HFF-Myc (cell line): ENCODE data around the gene SPINT4.
A peak's percentile ranks its signal among the peaks of the same experiment; 100 is the strongest.

ENCODE experiments used
- DNase-seq: peaks from one replicate; pipeline ENCODE4 v3.0.0-alpha.2; 2011; ENCODE audit warnings: low read depth; ENCODE audit errors: extremely low read depth
- H3K4me3 ChIP-seq: replicated peaks from 2 replicates; pipeline ENCODE4 v1.5.1; 2011; ENCODE audit warnings: low read depth, mild to moderate bottlenecking, control low read depth, low read length
- CTCF ChIP-seq: IDR thresholded peaks from 2 replicates; pipeline ENCODE4 v1.5.1; 2012; ENCODE audit warnings: mild to moderate bottlenecking, low read depth, low read length, control low read depth; ENCODE audit errors: missing control alignments

Gene SPINT4

GRCh38 chr20:45765307-45765875 is 43.2 kb downstream of the SPINT4 start:
- DNase-seq: no peak
- TF ChIP-seq CTCF: no peak
- no peak overlapping the region for H3K4me3 ChIP-seq

GRCh38 chr20:45765980-45766379 is 43.8 kb downstream of the SPINT4 start:
- H3K4me3 ChIP-seq: no peak overlapping the region
- TF ChIP-seq CTCF: no peak
- no peak for DNase-seq

- TF ChIP-seq CTCF: no peak
- H3K4me3 ChIP-seq: no peak overlapping the region
- no peak for DNase-seq
These were observed 46.3 kb downstream of the SPINT4 start for GRCh38 chr20:45768479-45768878.

- H3K4me3 ChIP-seq: no peak overlapping the region
- TF ChIP-seq CTCF: peak; percentile 91
- DNase-seq: peak; percentile 74
These were observed 49.1 kb downstream of the SPINT4 start for GRCh38 chr20:45771182-45771759.

- no peak for TF ChIP-seq CTCF
- no peak for DNase-seq
- no peak overlapping the region for H3K4me3 ChIP-seq
These were observed 50.5 kb downstream of the SPINT4 start for GRCh38 chr20:45772693-45773092.

GRCh38 chr20:45774945-45775344 is 52.8 kb downstream of the SPINT4 start:
- H3K4me3 ChIP-seq: no peak overlapping the region
- no peak for TF ChIP-seq CTCF
- DNase-seq: no peak

- TF ChIP-seq CTCF: no peak
- no peak for DNase-seq
- H3K4me3 ChIP-seq: no peak overlapping the region
These were observed 53.3 kb downstream of the SPINT4 start for GRCh38 chr20:45775411-45775810.
